Activated CD4-positive, alpha-beta T cell treated with anti-CD3 and anti-CD28 coated beads for 1 hour (primary cell): ENCODE data around the gene ACTA2.

ENCODE experiments used
- DNase-seq: peaks from one replicate; pipeline ENCODE4 v3.0.0-alpha.2; 2020

Gene ACTA2

DNA sequence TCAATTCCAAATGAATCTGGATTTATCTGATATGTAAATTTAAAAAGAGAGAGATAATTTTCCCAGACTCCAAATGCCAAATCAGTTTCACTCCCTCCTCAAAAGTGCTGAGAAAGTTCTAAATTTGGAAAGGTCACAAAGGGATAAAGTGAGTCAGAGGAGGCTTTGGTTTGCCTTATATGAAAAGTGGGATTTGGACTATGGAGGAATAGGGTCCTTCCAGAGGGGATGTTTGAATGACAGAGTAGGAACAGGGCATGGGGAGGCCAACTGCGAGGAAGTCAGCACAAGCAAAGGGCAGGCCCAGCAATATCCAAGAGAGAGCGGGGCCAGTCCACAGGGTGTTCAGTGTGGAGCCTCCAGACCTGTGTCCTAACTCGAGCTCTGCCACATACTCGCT, 28.2 kb upstream of the ACTA2 start:
- DNase-seq: no peak

DNA sequence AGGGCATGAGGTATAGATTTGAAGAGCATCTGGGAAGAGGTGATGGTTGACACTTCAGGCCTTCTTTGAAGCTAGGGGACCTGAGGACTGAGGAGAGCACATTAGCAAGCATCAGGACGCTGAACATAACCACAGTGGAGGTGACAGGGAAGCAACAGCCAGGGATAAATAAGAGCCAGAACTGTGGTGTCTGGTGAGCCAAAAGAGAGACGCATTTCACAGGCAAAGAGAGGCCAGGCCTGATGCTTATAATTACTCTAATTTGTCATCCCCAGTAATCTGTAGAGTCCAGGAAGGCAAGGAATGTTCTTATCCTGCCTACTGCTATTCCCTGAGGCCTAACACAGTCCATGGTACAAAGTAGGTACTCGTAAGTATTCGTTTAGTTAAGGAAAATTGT, 27.7 kb upstream of the ACTA2 start:
- no peak for DNase-seq

DNA sequence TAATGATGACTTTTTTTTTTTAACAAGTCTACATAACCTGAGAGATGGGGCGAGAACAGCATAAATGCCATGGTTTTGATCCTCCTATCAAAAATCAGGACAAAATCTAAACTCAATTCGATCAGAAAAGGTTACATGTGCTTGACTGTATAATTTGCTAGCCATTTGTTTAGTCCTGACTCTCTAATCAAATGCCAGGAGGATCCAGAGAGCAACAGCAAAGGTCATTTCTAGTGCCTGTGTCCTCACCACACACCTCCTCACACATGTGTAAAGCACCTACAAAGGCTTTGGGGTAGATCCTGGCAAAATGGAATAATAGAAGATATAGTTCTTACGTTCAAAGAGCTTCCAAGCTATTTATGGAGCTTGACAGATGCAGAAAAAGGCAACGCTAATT, 27.0 kb upstream of the ACTA2 start:
- DNase-seq: no peak

DNA sequence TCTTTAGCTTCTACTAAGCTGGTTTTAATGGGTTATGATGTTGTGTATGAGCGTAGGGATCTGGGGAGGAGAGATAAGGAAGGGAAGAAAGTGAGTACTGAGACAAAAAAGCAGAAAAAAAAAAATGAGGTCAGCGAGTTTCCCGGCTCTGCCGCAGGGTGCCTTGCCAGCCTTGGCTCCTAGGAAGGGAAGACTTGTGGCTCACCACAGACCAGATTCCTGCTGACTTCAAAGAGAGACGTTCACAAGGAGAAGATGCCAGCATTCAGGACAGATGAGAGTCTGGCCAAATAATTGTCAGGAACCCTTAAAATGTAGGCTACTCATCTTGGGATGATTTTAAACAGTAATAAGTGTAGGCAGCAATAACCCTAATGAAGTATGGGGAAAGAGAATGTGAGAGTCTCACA, 26.6 kb upstream of the ACTA2 start:
- DNase-seq: no peak

DNA sequence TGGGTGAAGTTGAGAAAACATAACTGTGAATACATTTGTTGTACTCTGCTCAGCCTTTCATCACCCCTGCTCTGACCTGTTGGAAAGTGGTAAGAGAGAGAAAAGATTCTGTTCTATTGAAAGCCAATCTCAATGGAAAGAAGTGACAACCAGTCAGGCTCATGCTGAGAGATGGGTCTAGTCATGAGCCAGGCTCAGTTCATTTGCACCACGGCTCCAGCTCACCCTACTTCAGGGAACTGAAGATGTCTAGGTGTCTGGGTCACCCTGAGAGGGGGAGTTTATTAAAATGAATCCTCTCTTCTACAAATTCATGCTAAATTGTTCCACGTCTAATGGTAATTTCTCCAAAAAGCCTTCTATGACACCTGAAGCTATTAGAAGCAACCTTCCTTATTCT, 25.9 kb upstream of the ACTA2 start:
- no peak for DNase-seq

DNA sequence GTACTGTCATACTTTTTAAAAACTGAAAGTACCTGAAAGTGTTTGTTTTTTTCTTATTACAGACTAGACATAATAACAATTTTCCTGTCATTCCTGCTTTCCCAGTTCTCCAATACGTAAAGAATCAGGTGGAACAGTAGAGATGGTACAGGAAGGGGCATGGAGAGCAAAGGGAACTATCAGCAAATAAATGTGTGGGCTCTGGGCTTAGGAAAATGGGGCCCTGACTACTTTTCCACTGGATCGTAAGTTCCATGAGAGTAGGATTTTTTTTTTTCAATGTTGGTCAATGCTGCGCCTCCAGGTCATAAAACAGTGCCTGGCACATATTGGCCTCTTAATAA, 22.8 kb upstream of the ACTA2 start:
- DNase-seq: no peak

DNA sequence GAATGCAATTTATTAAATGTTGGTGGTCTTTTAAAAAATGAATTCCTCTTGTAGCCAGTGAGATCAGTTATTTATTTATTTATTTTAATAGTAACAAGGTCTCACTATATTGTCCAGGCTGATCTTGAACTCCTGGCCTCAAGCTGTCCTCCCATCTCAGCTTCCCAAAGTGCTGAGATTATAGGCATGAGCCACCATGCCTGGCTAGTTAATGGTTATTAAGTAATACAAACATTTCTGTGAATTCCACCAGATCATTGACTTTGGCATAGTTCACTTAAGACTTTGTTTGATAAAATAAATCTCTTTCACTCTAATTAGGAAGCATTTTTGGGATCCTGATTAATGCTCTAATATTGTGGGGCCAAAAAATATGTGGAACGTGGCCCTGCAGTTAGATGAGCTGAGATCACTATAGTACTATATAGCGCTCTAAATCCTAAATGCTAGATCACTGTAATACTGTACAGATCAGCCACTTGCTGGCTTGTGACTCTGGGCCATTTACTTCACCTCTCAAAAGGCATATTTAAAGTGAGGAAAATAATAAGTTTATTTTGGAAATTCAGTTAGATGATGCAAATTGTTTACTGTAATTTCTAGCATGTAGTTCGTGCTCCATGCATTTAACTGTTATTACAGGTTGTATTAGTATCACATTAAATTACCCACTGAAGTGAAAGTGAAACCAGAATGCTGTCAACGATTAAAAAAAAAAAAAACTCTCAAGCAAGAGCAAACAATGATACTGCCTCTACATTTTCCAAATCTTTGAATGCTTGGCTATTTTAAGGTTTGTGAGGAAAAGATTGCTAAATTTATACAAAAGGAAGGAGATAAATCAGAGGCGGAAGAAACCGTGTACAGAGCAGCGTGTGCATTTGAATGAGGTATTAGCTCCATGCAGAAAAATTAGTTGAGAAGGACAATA, 22.1 kb upstream of the ACTA2 start:
- DNase-seq: no peak

DNA sequence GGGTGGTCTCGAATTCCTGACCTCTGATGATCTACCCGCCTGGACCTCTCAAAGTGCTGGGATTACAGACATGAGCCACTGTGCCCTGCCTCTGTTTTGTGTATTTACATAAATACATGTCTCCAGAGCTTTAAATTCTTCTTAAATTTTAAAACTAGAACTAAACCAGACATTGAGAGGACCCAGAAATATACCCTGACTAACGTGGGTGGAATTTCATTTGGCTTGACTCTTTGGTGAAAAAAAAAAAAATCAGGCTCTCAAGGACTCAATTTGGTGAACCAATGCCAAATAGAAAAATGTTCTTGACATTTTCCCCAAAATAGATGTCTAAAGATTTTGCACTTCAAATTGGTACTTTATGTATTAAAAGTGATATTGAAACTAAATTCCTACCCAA, 21.4 kb upstream of the ACTA2 start:
- DNase-seq: no peak

DNA sequence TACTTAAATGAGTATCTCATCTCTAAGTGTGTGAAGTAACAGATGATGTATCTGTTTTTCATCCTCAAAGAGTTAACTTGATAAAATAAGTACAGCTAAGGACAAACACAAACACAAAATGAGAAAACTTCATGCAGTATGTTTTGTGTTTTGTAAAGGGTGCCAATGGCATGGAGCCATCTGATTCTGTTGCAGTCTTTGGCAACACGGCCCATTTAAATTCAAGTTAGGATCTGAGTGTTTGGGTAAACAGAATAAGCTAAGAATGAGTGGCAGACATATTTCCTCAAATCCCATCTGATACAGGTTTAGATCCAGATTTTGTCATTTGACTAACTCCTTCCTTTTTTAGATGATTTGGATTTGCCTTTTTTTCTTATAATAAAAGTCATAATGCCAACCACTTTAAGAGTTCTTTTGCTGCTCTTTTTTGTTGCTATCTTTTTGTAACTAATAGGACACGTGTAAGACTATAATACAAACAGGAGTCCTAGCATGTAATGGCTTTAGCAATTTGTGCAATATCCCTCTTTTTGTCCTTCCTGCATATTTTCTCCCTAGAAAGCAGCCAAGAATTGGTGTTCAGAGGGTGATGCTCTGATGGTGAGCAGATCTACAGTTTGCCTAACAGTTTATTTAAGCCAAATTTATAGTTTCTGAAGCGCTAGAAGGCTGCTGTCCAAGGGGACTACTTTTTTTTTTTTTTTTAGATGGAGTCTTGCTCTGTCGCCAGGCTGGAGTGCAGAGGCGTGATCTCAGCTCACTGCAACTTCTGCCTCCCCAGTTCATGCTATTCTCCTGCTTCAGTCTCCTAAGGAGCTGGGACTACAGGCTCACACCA, 18.9 kb upstream of the ACTA2 start:
- DNase-seq: no peak

DNA sequence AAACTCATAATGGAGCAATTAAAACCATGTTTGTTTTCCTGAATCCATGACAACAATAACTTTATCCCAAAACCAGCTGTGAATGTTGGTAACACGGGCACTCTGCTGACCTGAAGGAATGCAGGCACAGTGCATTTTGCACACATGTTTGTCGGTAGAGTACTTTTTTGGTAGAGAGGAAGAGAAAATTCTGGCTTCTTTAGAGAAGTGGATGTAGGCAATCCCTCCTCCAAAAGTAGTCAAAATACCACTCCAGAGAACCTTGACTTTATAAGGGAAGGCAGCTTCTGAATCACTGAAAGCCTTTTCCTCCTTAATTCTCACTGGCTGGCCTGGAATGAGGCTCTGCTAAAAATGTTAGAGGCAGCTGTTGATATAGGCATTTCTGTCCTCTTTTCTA, 15.8 kb upstream of the ACTA2 start:
- no peak for DNase-seq

DNA sequence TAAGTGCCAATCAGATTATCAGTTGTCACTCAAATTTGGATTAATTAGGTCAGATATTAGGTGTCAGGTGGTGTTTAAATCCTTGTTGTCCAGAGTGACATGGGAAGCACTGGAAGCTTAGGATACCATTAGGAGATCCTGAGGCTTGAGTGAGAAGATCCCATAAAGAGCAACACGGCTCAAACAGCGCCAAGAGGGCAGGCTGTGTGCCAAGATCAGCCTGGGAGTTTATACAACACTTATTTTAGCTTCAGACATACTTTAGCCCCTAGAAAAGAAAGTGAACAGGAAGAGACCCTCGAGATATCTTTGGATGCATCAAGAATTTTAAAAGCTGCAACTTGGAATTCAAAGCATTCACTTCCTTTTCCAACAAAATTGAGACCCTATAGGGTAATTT, 14.2 kb upstream of the ACTA2 start:
- DNase-seq: no peak

DNA sequence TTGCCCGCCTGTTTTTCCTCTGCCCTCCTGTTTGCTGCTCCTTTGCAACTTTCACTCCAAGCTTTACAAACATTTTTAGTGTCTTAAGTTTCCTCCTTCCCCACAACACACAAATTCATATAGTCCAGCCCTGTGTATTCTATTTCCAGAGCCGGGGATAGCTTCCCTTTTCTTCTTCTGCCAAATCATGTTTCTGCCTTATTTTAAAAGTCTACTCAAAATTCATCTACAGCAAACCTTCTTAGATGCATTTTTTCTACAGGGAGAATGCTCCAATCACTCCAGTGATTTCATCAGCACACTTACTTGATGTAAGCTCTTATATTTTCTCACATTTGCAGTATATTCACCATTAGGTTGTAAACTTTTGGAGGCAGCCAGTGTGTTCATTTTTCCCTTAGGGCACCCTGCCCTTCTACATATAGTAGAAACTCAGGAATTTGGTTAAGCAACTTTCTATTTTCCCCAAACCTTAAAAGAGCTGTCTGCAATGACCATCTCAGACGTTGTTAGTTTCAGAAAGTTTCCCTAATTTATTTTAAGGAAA, 12.4 kb upstream of the ACTA2 start:
- no peak for DNase-seq

DNA sequence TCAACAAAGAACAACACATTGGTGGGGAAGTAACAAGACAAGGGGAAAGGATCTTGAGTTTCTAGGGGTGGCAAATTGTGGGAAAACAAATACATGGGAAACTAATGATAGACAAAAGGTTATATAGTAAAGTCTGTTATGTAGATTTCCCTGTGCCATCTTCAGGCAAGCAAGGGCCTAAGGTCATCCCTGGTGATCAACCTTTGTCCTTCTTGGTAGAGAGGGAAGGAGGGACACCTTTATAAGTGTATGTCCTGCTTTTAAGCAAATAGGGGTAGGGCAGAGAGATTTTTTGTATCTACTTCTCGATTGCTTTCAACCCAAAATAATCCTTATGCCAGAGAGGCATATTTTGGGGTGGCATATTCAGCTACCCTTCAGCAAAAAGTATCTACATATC, 11.8 kb upstream of the ACTA2 start:
- no peak for DNase-seq

DNA sequence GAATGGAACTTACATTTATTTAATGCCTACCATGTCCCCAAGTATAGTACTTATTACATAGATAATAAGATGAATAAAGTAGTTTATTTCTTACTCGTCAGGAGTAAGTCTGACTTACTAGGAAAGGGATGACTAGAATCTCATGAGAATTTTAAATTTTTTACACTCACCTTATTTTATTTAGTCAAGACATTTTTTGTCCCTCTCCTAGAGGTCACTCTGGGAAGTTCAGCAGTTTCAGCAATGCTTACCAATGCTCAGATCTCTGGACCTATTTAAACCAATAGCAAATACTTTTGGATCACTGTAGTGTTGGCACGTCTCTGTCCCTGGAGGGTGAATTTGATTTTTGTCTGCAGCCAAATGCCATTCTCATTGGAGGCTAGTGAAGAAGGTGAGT, 10.7 kb upstream of the ACTA2 start:
- DNase-seq: no peak

DNA sequence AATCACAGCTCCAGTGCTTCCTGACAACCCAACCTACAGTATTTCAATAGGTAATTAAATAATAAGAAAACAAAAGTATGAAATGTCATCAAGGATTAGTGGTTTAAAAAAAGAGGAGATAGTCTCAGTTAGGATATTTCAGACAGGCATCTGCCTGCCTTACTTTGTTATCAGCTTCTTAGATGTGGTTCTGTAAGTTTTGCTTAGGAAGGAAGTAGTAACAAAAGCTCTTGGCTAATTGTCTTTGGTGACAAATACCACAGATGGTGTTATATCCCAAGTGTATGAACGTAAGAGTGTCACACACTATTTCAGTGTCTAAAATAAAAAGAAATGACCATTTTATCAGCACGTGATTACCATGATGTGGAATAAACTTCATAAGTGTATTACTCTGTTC, 9.8 kb upstream of the ACTA2 start:
- no peak for DNase-seq

DNA sequence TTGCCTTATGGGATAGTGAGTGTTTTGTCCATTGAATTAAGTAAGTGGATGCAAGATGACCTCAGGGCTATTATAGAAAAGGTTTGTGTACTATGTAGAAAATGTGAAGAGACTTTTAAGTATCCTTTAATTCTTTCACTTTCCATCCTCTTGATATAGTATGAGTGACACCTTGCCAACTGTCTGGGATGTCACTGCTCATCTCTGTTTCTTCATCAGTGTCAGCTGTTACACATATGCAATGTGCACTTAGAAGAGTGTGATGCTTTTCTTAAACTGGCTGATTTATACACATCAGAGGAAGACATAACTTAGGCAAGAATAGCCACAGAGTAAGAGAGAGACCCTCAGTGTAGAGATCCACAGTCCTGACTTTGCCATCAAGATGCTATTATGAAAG, 8.7 kb upstream of the ACTA2 start:
- DNase-seq: no peak

DNA sequence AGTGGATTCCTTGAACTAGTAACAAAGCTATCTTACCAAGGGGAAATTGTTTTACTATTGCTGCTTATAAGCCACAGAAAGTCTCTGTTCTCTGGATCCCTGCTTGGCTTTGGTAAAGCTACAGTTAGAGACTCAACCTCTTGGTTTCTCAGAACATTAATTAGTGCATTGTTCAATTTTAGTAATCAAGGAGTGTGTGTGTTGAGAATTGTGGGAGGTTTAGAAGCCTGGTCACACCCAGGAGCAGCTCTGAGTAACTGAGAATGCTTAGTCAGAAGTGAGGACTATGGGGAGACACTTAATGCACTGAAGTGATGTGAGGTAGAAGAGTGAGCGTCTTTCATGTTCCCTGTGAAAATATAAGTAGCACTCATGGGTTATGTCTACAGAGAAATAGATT, 8.2 kb upstream of the ACTA2 start:
- no peak for DNase-seq

DNA sequence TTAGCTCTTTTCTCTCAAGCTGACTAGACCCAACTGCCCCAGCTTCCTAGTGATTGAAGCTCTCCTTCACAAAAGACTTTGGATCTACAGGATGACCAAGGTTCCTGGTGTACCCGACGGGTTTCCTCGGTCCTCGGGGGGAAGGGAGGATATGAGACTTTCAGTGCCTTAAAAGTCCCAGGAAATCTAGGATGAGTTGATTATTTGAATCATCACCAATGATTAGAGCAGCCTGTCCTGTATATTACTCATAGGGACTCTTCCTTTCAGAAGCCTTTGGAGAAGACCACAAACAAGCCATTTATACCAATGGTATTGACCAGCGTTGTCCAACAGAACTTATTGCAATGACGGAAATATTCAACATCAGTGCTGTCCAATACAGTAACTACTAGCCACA, 6.1 kb upstream of the ACTA2 start:
- no peak for DNase-seq

DNA sequence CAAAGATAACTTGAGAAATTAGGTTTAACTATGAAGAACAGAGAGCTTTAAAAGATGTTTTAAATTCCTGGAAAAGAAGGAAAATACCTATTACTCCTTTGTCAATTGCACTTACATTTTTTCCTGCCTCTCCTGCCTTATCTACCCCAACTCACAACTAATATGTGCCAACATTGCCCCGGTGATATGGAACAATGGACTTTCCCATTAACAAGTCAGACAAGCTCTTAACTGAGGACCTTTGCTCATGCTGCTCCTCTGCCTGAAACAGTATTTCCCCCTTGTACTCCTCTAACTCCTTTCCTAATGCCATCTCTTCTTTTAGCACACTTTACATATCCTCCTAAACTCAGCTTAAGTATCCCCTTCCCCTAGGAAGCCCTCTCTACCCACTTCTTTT, 4.8 kb upstream of the ACTA2 start:
- DNase-seq: no peak

DNA sequence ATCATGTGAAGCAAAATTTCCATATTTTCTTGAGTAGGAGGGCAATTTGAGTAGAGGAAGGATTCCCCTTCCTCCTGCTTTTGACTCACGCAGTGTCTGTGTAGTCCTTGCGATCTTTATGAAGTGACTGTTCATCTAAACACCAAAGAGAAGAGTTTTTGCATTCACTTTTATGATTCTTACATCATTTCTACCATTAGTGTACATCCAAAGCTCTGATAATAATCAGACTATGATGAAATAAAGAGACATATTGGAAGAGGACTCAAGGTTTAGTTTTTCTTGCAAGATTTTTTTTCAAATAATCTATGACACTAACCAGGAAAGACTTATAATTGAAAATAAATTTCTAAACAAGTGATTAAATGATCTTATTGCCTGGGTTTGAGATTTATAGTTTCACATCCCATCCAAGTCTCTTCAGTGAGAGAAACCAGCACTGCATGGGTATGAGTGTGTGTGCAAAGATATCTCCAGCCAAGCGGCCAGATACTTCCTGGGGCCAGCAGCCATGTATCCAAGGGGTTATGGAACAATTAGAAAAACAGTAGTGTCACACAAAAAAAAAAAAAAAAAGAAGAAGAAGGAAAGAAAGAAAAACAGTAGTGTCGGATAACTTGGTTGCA, 2.0 kb upstream of the ACTA2 start:
- no peak for DNase-seq

DNA sequence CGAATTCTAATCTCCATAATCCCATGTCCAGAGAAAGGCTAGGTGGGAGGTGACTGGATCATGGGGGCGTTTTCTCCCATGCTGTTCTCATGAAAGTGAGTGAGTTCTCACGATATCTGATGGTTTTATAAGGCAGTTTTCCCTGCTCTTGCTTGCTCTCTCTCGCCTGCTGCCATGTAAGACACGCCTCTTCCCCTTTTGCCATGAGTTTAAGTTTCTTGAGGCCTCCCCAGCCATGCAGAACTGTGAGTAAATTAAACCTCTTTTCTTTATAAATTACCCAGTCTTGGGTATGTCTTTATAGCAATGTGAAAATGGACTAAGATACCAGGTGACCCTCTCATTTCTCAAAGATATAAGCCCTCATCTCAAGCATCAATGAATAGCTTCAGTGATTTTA, 1.1 kb upstream of the ACTA2 start:
- no peak for DNase-seq

DNA sequence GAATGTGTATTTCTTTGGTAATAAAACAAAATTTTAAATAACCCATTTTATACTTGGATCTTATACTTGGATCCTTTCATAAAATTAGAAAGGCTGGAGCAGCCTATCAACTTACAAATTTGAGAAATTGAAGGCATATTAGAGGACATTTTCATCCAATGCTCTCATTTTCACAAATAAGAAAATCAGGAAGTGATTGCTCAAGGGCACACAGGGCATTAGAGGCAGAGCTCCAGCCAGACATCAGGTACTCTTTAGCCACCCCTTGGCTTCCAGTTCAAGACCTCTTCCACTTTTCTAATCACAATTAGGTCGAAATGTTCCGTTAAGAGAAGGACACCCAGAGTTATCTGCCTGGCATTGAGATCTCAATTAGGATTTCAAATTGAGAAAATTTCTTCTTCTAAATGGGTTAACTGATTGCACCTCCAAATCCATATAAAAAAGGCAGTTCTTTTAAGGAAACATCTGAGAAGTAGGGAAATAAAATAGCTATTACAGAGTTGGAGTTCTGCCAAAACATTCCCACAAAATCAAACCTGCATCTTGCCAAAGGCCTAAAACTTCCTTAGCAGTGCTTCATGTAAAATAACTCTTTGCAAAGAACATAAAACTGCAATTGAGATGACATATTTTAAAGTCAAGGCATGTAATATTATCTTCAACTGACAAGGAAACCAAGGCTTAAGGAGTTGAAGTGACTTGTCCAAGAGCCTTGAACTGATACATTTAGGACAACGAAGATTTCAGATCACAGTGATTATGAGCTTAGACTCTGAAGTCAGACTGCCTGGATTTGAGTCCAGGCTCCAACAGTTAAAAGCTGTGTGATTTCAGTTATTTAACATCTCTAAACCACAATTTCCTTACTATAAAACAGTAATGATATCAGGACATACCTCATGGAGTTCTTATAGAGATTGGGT, 2.4 kb downstream of the ACTA2 start:
- no peak for DNase-seq

DNA sequence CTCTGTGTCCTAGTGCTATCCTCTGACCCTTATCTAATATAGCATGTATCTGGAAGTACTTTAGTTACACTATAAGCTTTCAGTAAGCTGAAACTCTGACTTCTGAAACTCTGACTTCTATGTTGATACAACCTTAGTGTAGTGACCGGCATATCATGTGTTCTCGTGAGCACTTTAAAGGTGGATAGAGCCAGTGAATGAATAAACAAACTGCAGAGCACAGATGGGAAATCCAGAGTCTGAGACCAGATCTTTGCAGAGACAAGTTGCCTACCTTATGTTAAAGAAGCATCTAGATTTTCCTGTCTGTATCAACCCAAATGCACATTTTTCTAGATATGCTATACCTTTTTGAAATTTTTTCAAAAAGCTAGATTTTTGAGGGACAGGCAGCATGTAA, 3.5 kb downstream of the ACTA2 start:
- DNase-seq: no peak
